ENCODE results near the gene NEIL1.

Gene NEIL1

GRCh38 chr15:75357976-75358673 lies 11.3 kb downstream of the NEIL1 start:
- DNase-seq = no peak

- DNase-seq = no peak
These were observed 12.1 kb downstream of the NEIL1 start for GRCh38 chr15:75358771-75359536.

DNA sequence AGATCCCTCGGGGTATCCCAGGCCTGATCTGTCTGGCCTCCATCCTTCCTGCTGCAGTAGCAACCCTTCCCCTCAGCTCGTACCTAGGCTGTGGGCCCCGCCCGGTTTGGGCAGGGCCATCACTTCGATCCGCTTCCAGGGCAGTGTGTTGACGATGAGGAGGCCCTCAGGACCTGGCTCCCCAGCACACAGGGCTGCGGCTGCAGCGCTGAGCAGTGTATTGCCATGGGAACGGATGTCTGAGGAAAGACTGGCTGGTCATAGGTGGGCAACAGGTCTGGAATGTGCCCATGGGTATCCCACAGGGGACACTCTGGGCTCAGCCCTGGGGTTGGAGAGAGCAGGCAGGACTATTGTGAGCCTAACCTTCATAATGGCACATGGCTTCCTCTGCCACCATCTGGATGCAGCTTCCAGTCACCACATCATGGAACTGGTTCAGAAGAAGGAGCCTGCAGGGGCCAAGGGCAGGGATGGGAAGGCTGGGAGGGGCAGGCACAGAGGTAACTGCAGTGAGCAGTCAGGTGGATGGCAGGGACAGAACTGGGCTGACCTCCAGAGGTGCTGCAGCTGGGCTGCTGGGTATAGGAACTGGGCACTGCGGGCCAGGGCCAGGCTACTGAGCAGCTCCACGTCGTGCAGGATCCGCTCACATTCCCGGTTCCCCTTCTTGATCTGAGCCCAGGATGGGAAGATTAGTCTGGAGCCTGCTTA lies 12.9 kb downstream of the NEIL1 start:
- no peak for DNase-seq

- DNase-seq = no peak
These were observed 13.6 kb downstream of the NEIL1 start for GRCh38 chr15:75360391-75360790.

GRCh38 chr15:75360856-75361255 lies 14.0 kb downstream of the NEIL1 start:
- DNase-seq = no peak

DNA sequence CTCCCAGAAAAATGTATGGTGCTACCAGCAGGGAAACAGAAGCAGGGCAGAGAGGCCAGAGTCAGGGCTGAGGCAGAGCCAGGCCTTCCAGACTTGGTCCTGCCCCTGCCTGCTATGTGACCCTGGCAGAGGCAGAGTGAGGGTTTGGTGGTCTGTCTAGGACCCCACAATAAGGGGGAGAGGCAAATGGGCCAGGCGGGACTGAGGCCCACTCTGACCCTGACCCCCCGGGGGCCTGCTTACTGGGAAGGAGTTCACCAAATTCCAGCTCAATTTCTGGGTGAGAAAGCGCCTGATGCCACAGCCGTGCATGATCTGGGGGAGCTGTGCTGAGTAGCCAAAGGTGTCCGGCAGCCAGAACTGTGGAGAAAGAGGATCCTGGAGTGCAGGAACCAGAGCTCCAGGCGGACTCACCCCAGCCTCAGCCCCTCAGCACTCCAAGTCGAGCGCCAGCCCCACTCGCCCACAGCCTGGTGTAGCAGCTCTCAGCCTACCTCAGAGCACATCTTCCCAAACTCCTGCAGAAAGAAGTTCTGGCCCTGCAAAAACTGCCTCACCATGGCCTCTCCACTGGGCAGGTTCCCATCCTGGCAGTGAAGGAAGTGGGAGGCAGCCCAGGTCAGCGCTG lies 14.6 kb downstream of the NEIL1 start:
- DNase-seq = no peak

DNA sequence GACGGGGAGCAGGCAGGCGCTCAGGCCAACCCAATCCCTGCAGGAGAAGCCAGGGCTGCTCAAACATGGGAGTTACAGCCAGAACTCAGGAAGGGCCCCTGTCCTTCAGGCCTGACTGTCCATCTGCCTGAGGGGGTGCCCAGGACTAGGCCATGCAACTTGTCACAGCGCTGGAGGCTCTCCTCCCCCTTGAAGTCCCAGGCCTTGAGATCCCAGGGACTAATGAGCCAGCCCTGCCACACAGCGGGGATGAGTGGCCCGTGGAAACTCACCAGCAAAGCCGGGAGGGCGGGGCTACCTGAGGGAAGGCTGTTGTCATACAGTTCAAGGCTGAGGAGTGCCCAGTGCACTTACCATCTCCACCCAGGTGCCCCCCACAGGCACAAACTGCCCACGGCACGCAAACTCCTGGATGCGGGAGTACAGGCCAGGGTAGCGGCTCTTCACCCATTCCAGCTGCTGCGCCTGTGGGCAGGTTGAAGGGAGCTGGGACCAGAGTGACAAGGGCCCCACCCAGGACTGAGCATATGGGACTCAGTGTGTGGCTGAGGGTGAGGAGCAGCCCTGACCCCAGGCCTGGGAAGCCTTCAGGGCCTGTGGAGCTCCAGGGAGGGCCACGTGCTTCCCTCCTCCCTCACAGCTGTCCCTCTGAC lies 15.3 kb downstream of the NEIL1 start:
- no peak for DNase-seq

GRCh38 chr15:75362642-75363249 lies 15.9 kb downstream of the NEIL1 start:
- no peak for DNase-seq

DNA sequence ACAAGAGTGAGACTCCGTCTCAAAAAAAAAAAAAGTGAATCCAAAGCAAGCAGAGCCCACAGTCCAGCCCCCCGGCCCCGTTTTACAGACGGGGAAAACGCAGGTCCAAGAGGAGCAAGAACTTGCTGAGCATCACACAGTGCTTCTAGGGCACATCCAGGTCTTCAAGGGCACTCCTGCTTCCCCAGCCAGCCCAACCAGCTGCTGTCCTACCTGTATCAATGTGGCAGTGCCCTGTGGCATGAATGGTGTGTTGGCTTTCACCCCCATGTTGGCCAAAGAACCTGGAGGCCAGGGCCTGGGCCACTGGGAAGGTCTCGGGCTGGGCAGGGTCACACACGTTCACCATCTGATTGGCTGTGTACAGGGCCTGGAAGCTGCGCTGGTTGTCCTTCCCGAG lies 16.9 kb downstream of the NEIL1 start:
- no peak for DNase-seq

DNA sequence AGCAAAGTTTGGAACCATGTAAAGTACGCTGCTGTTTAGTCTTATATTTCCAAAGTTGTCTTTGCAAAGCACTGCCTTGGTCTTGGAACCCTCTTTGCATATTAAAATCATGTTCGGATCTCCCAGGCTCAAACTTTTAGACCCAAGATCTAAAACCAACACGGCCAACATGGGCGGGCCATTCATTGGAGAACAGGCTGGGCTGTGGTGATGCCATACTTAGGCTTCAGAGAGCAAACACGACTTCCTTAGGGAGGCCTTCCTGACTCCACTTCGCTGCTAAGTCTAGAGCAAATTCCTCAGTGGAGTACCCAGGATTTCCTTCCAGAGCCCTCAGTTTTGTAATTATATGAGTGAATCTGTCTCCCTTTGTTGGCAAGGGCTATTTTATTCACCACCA lies 18.0 kb downstream of the NEIL1 start:
- DNase-seq = no peak

GRCh38 chr15:75366163-75366562 lies 19.3 kb downstream of the NEIL1 start:
- DNase-seq = no peak

GRCh38 chr15:75367006-75367405 lies 20.2 kb downstream of the NEIL1 start:
- no peak for DNase-seq

- DNase-seq = no peak
These were observed 20.6 kb downstream of the NEIL1 start for GRCh38 chr15:75367406-75367912.

- peak; percentile 98 for DNase-seq
These were observed 21.3 kb downstream of the NEIL1 start, which contains the start of gene MAN2C1 for GRCh38 chr15:75367913-75368688. Gene MAN2C1, minus strand, starts transcription at chr15:75368607. Its CDS starts 24 bp downstream, at chr15:75368583.

DNA sequence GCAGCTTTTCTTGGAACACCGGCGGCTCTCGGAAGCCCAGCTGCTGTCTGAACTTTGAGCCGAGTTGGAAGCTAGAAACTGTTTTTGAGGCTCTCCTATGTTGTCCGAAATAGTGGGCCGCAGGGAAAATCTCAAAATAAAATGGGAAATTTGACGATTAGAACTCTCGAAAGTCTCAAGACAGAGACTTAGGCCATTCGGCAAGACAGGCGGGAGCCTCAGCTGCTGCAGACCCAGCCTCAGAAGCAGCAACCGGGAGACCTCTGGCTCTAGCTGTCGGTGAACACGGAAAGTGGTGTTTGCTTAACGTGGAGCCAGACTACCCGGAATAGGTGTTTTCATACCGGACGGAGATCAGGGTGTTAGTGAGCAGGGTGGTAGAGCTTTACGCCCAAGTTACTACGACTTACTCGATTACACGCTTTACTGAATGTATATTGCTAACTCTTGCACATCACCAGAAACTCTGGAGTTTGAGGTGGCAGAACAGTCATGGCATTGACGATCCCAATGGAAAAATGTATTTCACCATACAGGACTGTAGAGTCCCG lies 21.9 kb downstream of the NEIL1 start:
- no peak for DNase-seq

GRCh38 chr15:75369897-75370581 lies 23.2 kb downstream of the NEIL1 start:
- no peak for DNase-seq

DNA sequence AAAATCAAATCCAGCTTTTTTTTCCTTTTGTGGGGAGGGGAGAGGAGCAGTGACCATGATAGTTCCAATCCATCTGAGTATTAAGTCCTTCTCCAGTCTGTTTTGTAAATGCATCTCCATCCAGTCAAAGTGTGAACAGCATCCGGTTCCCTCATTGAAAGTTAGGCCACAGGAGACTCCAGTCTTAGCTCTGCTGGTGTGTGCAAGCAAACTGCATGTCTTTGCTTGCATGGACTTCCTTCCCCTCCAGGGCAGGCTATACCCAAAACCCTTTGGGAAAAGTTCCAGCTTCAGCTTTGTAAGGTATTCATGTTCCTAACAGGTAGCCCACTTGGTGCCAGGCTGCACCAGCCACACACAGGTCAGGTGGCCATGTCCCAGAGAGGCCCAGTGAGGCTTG lies 24.6 kb downstream of the NEIL1 start:
- DNase-seq = no peak

DNA sequence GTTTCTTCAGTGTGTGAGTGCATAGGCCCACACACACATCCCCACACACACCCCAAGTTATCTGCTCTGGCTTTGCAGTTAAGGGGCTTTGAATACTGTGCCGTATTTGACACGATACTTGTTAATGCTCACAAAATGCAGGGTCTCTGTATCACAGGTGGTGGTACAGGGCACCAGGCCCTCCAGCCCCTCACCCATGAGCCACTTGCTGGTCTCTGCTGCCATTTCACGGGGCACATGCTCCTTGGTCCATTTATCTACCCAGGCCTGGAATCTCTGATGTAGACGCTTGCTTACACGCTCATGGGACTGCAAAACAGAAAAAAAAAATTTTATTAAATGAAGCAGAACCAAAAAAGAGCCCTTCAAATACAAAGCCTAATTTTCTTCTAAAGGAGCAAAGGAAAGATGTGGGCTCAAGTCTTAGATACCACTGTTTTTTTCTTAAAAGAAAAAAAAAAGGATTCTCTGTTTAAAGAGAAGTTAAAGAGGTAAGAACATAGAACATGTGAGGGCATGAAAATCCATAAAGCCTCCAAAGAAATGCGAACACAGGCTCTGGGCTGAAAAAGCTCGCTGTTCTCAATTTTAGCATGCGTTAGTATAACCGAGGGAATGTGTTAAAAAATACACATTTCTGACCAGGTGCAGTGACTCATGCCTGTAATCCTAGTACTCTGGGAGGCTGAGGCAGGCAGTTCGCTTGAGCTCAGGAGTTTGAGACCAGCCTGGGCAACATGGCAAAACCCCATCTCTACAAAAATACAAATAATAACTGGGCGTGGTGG lies 25.3 kb downstream of the NEIL1 start:
- DNase-seq = no peak

GRCh38 chr15:75380773-75381172 lies 33.9 kb downstream of the NEIL1 start:
- no peak for DNase-seq

Data from right kidney (tissue), 1 donor.